ENCODE measurements around the gene LDLRAD4.

LDLRAD4 gene

GRCh38 chr18:13206301-13206700 is 12.3 kb upstream of the LDLRAD4 start:
- Histone ChIP-seq H3K4me3 (ENCODE audit: insufficient read depth, low read length, poor library complexity, severe bottlenecking) (no peak overlapping the region), H3K27me3 (ENCODE audit: low read length) (0 out of 2 replicates have a peak, but pooled peaks cover 2% of the 10 kb centered on the region), H3K4me2 (ENCODE audit: low read depth, low read length, poor library complexity, severe bottlenecking) (no peak overlapping the region), H4K20me1 (ENCODE audit: low read depth, low read length) (no peaks in the 10 kb centered on the region), H3F3A (ENCODE audit: insufficient read depth) (no peaks in the 10 kb centered on the region), H3K79me2 (ENCODE audit: insufficient read depth, low read length) (no peaks in the 10 kb centered on the region), H2AFZ (ENCODE audit: low read depth, low read length, severe bottlenecking) (no peak overlapping the region), H3K27ac (ENCODE audit: low read depth, low read length) (no peak overlapping the region), H3K9me2 (replicated peaks; ENCODE audit: insufficient read depth, low read length) (no peaks in the 10 kb centered on the region), H3K9ac (ENCODE audit: low read length) (no peak overlapping the region), H3K36me3 (ENCODE audit: low read length) (no peaks in the 10 kb centered on the region), H3K9me3 (ENCODE audit: insufficient read depth, low read length) (no peaks in the 10 kb centered on the region)
- no peak for TF ChIP-seq EZH2phosphoT487 (conservative IDR thresholded peaks at IDR 0.05; ENCODE audit: low read length)
- TF ChIP-seq, protein P1, sequence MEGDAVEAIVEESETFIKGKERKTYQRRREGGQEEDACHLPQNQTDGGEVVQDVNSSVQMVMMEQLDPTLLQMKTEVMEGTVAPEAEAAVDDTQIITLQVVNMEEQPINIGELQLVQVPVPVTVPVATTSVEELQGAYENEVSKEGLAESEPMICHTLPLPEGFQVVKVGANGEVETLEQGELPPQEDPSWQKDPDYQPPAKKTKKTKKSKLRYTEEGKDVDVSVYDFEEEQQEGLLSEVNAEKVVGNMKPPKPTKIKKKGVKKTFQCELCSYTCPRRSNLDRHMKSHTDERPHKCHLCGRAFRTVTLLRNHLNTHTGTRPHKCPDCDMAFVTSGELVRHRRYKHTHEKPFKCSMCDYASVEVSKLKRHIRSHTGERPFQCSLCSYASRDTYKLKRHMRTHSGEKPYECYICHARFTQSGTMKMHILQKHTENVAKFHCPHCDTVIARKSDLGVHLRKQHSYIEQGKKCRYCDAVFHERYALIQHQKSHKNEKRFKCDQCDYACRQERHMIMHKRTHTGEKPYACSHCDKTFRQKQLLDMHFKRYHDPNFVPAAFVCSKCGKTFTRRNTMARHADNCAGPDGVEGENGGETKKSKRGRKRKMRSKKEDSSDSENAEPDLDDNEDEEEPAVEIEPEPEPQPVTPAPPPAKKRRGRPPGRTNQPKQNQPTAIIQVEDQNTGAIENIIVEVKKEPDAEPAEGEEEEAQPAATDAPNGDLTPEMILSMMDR (IDR thresholded peaks at IDR 0.05; ENCODE audit: insufficient read depth, low read length, poor library complexity, severe bottlenecking): no peak

DNA sequence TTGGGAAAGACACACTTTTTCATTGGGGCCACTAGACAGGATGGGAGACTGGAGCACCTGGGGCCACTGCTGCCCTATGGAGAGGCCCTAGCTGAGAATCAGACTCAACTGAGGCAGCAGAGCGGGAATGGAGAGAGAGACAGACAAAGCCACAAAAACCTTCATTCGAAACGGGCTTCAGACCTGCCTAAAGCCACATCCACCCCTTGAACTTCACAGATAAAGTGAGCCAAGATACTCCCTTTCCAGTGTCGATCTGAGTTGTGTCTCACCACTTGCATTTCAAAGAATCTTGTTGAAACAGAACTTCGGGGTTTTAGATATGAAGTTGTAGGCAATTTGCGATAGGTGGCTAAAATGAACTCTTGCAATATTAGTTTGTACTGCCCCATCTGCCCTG is 11.3 kb upstream of the LDLRAD4 start:
- Histone ChIP-seq H3K36me3 (ENCODE audit: low read length) (no peaks in the 10 kb centered on the region), H3K9me3 (ENCODE audit: insufficient read depth, low read length) (no peaks in the 10 kb centered on the region), H3K79me2 (ENCODE audit: insufficient read depth, low read length) (no peaks in the 10 kb centered on the region), H3K4me2 (ENCODE audit: low read depth, low read length, poor library complexity, severe bottlenecking) (no peak overlapping the region), H3F3A (ENCODE audit: insufficient read depth) (no peaks in the 10 kb centered on the region), H3K27me3 (ENCODE audit: low read length) (0 out of 2 replicates have a peak, but pooled peaks cover 2% of the 10 kb centered on the region), H3K27ac (ENCODE audit: low read depth, low read length) (no peak overlapping the region), H4K20me1 (ENCODE audit: low read depth, low read length) (no peaks in the 10 kb centered on the region), H3K9me2 (replicated peaks; ENCODE audit: insufficient read depth, low read length) (no peaks in the 10 kb centered on the region), H2AFZ (ENCODE audit: low read depth, low read length, severe bottlenecking) (no peak overlapping the region), H3K4me3 (ENCODE audit: insufficient read depth, low read length, poor library complexity, severe bottlenecking) (no peak overlapping the region), H3K9ac (ENCODE audit: low read length) (no peak overlapping the region)
- TF ChIP-seq, protein P1 (IDR thresholded peaks at IDR 0.05; ENCODE audit: insufficient read depth, low read length, poor library complexity, severe bottlenecking): no peak
- TF ChIP-seq EZH2phosphoT487 (conservative IDR thresholded peaks at IDR 0.05; ENCODE audit: low read length): no peak

GRCh38 chr18:13211534-13211933 is 7.0 kb upstream of the LDLRAD4 start:
- H3K9me3 ChIP-seq (ENCODE audit: insufficient read depth, low read length): no peaks in the 10 kb centered on the region
- no peaks in the 10 kb centered on the region for H3K79me2 ChIP-seq (ENCODE audit: insufficient read depth, low read length)
- no peaks in the 10 kb centered on the region for H3K9me2 ChIP-seq (replicated peaks; ENCODE audit: insufficient read depth, low read length)
- H3K27ac ChIP-seq (ENCODE audit: low read depth, low read length): no peak overlapping the region
- H2AFZ ChIP-seq (ENCODE audit: low read depth, low read length, severe bottlenecking): no peak overlapping the region
- no peak overlapping the region for H3K9ac ChIP-seq (ENCODE audit: low read length)
- TF ChIP-seq, protein P1 (IDR thresholded peaks at IDR 0.05; ENCODE audit: insufficient read depth, low read length, poor library complexity, severe bottlenecking): no peak
- TF ChIP-seq EZH2phosphoT487 (conservative IDR thresholded peaks at IDR 0.05; ENCODE audit: low read length): no peak
- no peaks in the 10 kb centered on the region for H3F3A ChIP-seq (ENCODE audit: insufficient read depth)
- H3K27me3 ChIP-seq (ENCODE audit: low read length): no peaks in the 10 kb centered on the region
- H3K4me3 ChIP-seq (ENCODE audit: insufficient read depth, low read length, poor library complexity, severe bottlenecking): no peak overlapping the region
- no peaks in the 10 kb centered on the region for H4K20me1 ChIP-seq (ENCODE audit: low read depth, low read length)
- H3K36me3 ChIP-seq (ENCODE audit: low read length): no peaks in the 10 kb centered on the region
- no peak overlapping the region for H3K4me2 ChIP-seq (ENCODE audit: low read depth, low read length, poor library complexity, severe bottlenecking)

Data from SU-DHL-6 (cell line).